Measurements from ENCODE around the gene USP2. TPM values are rescaled to one million over a fixed set of nuclear protein-coding genes. Genes with fewer than 3 reads are reported as not detected.

USP2 gene
- total and polyA plus RNA-seq, 2 of the 8 experiments (the other 6 are each of a cell fraction or from before 2014, with no cell fraction given), result 2.2 to 6.9 TPM

DNA sequence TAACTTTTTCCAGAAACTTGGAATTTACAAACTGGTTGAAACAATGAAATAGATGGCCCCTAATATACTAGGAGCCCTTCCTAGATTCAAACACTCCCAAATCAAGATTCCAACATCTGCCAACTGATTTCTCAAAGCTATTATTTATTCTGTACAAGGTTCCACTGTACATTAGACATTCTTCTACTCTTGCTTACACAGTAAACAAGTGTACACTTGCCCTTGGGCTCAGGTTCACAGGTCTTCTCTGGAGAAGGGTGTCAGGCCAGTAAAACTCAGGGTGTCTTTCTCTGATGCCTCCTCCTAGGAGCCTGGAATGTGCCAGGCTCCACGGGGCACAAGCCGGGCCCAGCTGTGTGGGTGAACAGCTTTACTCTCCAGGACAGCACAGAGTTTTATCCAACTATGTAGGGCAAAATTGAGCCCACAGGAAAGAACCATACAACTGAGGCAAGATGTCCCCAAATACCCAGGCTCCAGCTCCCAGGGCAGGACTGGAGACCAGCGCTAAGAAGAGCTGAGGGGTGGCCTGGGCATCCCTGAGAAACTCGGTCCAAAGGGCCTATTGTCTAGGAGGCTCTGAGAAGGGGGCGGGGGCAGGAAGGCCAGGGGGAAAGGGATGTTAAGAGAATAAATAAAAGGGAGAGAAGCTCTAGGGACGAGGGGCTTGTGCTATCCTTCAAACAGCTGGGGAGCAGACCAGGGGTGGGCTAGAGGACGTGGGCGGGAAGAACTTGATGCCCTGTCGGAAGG lies 26.2 kb downstream of the USP2 start:
- no peak overlapping the region for H3K27ac ChIP-seq (ENCODE audit: low read depth, low read length)
- H3K23me2 ChIP-seq (ENCODE audit: low read depth, low read length), result peaks cover 2% of the 10 kb centered on the region
- H3K56ac ChIP-seq (replicated peaks; ENCODE audit: insufficient read length, low read depth, low read length), result no peak overlapping the region
- H4K91ac ChIP-seq (replicated peaks; ENCODE audit: insufficient read length, low read length), result no peak overlapping the region
- no peak overlapping the region for H2BK20ac ChIP-seq (ENCODE audit: low read length)
- no peak overlapping the region for H3K4me3 ChIP-seq (ENCODE audit: extremely low read depth in 1 of 4, insufficient read depth in 2 of 4, low read depth in 3 of 4, low read length in 4 of 4)
- WGBS, 2 experiments (ENCODE audit: extremely low coverage in 1 of 2, insufficient coverage in 1 of 2, insufficient read length in 1 of 2, insufficient replicate concordance in 2 of 2, low coverage in 1 of 2, low lambda C conversion rate in 2 of 2, missing lambda C conversion rate in 1 of 2), result 72% methylated on average over 9 of the region's 9 CpGs; no CpG with 5 or more reads in 1 of the 2 experiments
- POLR2A ChIA-PET (ENCODE audit: partially characterized antibody), result interaction anchor here (0.6 to 1.9 kb wide), 5 partner anchors 13 to 40 kb away, joined by 3 to 5 read pairs (median 4); partner anchors contain the start of gene C1QTNF5
- H3K79me1 ChIP-seq (ENCODE audit: low read depth, low read length), result no peaks in the 10 kb centered on the region
- peaks cover 0 to 2% of the 10 kb centered on the region in 2 experiments for H4K20me1 ChIP-seq (replicated peaks in 1 of 2; ENCODE audit: control insufficient read depth in 1 of 2, insufficient read depth in 2 of 2, low read length in 2 of 2)
- no peak overlapping the region for H2AFZ ChIP-seq (ENCODE audit: low read length)
- no peak overlapping the region for H2AK5ac ChIP-seq (ENCODE audit: low read depth, low read length)
- no peak overlapping the region for H3K18ac ChIP-seq (ENCODE audit: extremely low read depth, low read length)
- no peak overlapping the region for H3K23ac ChIP-seq (ENCODE audit: insufficient read length)
- no peaks in the 10 kb centered on the region for H3K79me2 ChIP-seq (ENCODE audit: control insufficient read depth in 1 of 2, insufficient read depth in 2 of 2, low read length in 2 of 2)
- H4K5ac ChIP-seq (ENCODE audit: insufficient read length, low read depth, low read length), result no peak overlapping the region
- no peak overlapping the region for H2BK12ac ChIP-seq (ENCODE audit: low read depth, low read length)
- peak; percentile 7 for FAIRE-seq
- no peaks in the 10 kb centered on the region for H3K9me3 ChIP-seq (ENCODE audit: insufficient read depth in 2 of 2, low read depth in 1 of 2, low read length in 1 of 2)
- H4K8ac ChIP-seq (ENCODE audit: extremely low read depth, insufficient read depth, low read length), result no peak overlapping the region
- no peak for TF ChIP-seq BCL11A (IDR thresholded peaks at IDR 0.05; ENCODE audit: low read depth in 2 of 2, low read length in 2 of 2)
- TF ChIP-seq HDAC6 (IDR thresholded peaks at IDR 0.05; ENCODE audit: low read depth, low read length), result no peak
- TF ChIP-seq SP4 (IDR thresholded peaks at IDR 0.05; ENCODE audit: low read length), result no peak
- TF ChIP-seq SAP30 (IDR thresholded peaks at IDR 0.05; ENCODE audit: insufficient read depth, insufficient replicate concordance, low read length), result no peak
- TF ChIP-seq YY1 (IDR thresholded peaks at IDR 0.05; ENCODE audit: low read depth, low read length), result no peak
- no peak for TF ChIP-seq PHF8 (conservative IDR thresholded peaks at IDR 0.05; ENCODE audit: low read depth, low read length)
- H3K14ac ChIP-seq (ENCODE audit: insufficient read length), result no peak overlapping the region
- H2BK5ac ChIP-seq (ENCODE audit: low read depth, low read length), result no peak overlapping the region
- H3K9ac ChIP-seq (replicated peaks in 1 of 4; ENCODE audit: extremely low read depth in 1 of 4, low read depth in 3 of 4, low read length in 3 of 4), result no peak overlapping the region
- CTCF ChIA-PET (ENCODE audit: partially characterized antibody), result interaction anchor here (0.6 to 10.9 kb wide), 30 partner anchors 8 to 1230 kb away, joined by 3 to 474 read pairs (median 5); partner anchors contain the start of genes C1QTNF5, MFRP, RNF26 and USP2
- H3K4ac ChIP-seq (replicated peaks; ENCODE audit: insufficient read length, low read depth, low read length), result no peak overlapping the region
- no peak overlapping the region; the same call in 1 of the 2 replicates for H2BK15ac ChIP-seq (ENCODE audit: low read length)
- peaks cover 0 to 4% (median under 1%) of the 10 kb centered on the region in 4 experiments; a peak in 3 of 7 replicates for H3K27me3 ChIP-seq (replicated peaks in 1 of 4; ENCODE audit: control insufficient read depth in 3 of 4, extremely low read depth in 1 of 4, insufficient read depth in 3 of 4, low read length in 3 of 4)
- H3K36me3 ChIP-seq (ENCODE audit: control insufficient read depth in 2 of 4, insufficient read depth in 4 of 4, low read length in 3 of 4), result peaks cover 0 to 6% (median 5%) of the 10 kb centered on the region in 4 experiments; a peak in 3 of 8 replicates
- H3K4me1 ChIP-seq (replicated peaks in 1 of 4; ENCODE audit: control insufficient read depth in 3 of 4, insufficient read depth in 4 of 4, low read length in 3 of 4), result peaks cover 1 to 3% (median 2%) of the 10 kb centered on the region in 4 experiments; a peak in 5 of 7 replicates
- no peak overlapping the region for H2BK120ac ChIP-seq (replicated peaks; ENCODE audit: low read depth, low read length)
- no peak overlapping the region; a peak in 1 of 4 replicates for H3K4me2 ChIP-seq (ENCODE audit: insufficient read depth in 1 of 2, low read depth in 2 of 2, low read length in 2 of 2)
- no peak for DNase-seq (ENCODE audit: low read depth in 1 of 2, low spot score in 2 of 2)
